Stomach (tissue), 9 donors: ENCODE measurements around the gene CACNA2D3. TPM values are rescaled to one million over a fixed set of nuclear protein-coding genes. Genes with fewer than 3 reads are reported as not detected.
A peak's percentile ranks its signal among the peaks of the same experiment; 100 is the strongest.

Experiments used
- DNase-seq, 2 donors: peaks; one replicate each; pipeline versions ENCODE4 v3.0.0 to v3.0.0-alpha.2; 2013 to 2019
- H3K27ac ChIP-seq, 5 donors: fragments of 200-600 bp in 4 of 5; sonication (generic) in 4 of 5; one replicate each; pipeline ENCODE4 v1.5.1; 2013 to 2019; ENCODE audit warnings: mild to moderate bottlenecking in 1 of 5, moderate library complexity in 1 of 5
- H3K27me3 ChIP-seq, 3 donors: fragments of 200-600 bp; sonication (generic); one replicate each; pipeline ENCODE4 v1.5.1; 2017 to 2019; ENCODE audit warnings: mixed run types in 1 of 3
- H3K36me3 ChIP-seq, 4 donors: fragments of 200-600 bp; sonication (generic); 1 replicate in 3 of 4; 2 replicates in 1 of 4; pipeline ENCODE4 v1.5.1; 2016 to 2019
- H3K4me1 ChIP-seq, 4 donors: fragments of 200-600 bp; sonication (generic); one replicate each; pipeline ENCODE4 v1.5.1; 2016 to 2019
- H3K4me3 ChIP-seq, 4 donors: fragments of 200-600 bp; sonication (generic) in 3 of 4; one replicate each; pipeline ENCODE4 v1.5.1; 2016 to 2019; ENCODE audit warnings: mild to moderate bottlenecking in 1 of 4
- H3K9me3 ChIP-seq, 4 donors: fragments of 200-600 bp; sonication (generic); one replicate each; pipeline ENCODE4 v1.5.1; 2016 to 2019
- EP300 ChIP-seq: sonication (generic); formaldehyde crosslinking; IDR thresholded peaks from one replicate; pipeline ENCODE4 v1.6.1; 2017; ENCODE audit warnings: antibody characterized with exemption
- POLR2A ChIP-seq, 4 donors: fragments of 450-650 bp; IDR thresholded peaks; one replicate each; pipeline ENCODE4 v1.6.1; 2016; ENCODE audit warnings: antibody characterized with exemption in 4 of 4, control low read depth in 2 of 4, mild to moderate bottlenecking in 1 of 4, moderate library complexity in 1 of 4
- POLR2AphosphoS5 ChIP-seq, 3 donors: sonication (generic); formaldehyde crosslinking; IDR thresholded peaks; one replicate each; pipeline ENCODE4 v1.6.1; 2016; ENCODE audit warnings: antibody characterized with exemption in 3 of 3
- WGBS, 5 donors: extraction: QIAGEN DNeasy Blood & Tissue Kit in 3 of 5; methylation state at CpG; one replicate each; pipeline versions ENCODE4 v1.1.5 to v1.1.7; 2013 to 2018; 5-methylcytosine and 5-hydroxymethylcytosine counted together
- intact Hi-C: fragments of 100-400 bp; cut with DNase I; formaldehyde crosslinking; loops from one replicate; pipeline ENCODE4 v1.15.1; 2023; ENCODE audit warnings: low total_unique reads
- polyA plus RNA-seq, 3 donors: library from polyadenylated mRNA; stranded (reverse); fragments of 200-250 nt; gene quantifications; one replicate each; pipeline ENCODE4 v1.2.3, GENCODE V29; 2013
- total RNA-seq, 5 donors: library from RNA; depleted of rRNA; stranded (reverse); fragments of >200 nt; gene quantifications; one replicate each; pipeline versions ENCODE4 v1.1.0 to v1.2.3, GENCODE V29; 2014 to 2016
- TF ChIP-seq, protein P1 (sequence below), 7 experiments: fragments of 450-650 bp in 4 of 7; fragments of 200-600 bp in 3 of 7; sonication (generic) in 3 of 7; IDR thresholded peaks; one replicate each; pipeline ENCODE4 v1.5.1; 2016 to 2019; ENCODE audit warnings: antibody characterized with exemption in 7 of 7, control low read depth in 2 of 7, mild to moderate bottlenecking in 1 of 7
- donor health status: healthy with polysubstance abuse.
- donor health status: Bipolar disorder and iron deficiency.
- donor health status: healthy.

CACNA2D3 gene
- total and polyA plus RNA-seq, 8 donors: 0.56 to 54.0 (median 2.9) TPM; not detected in 1

DNA sequence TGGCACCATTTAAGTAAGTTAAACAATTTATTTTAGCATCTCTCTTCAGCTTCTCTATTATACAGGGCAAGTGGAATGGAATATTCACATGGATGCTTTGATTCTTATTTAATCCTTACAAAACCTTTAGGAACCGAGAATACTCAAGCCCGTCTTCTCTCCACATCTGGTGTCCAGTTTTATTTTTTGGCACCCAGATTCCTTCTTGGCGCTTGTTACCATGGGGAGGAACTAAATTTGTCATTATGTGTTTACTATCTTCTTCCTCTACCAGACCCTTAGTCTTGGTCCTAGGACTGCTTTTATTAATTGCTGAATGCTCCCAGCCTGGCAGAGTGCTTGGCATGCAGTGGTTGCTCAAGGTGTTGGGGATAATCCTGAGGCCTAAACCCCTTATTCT is 138.8 kb downstream of the CACNA2D3 start:
- WGBS, 5 donors: 62 to 82% (median 75%) methylated on average over 3 of the region's 3 CpGs
- no peaks in the 10 kb centered on the region for H3K27me3 ChIP-seq
- no peak overlapping the region for H3K4me3 ChIP-seq
- no peaks in the 10 kb centered on the region for H3K36me3 ChIP-seq
- TF ChIP-seq POLR2AphosphoS5 (IDR thresholded peaks at IDR 0.05) (no peak), POLR2A (IDR thresholded peaks at IDR 0.05) (no peak), EP300 (no peak)
- TF ChIP-seq, protein P1, sequence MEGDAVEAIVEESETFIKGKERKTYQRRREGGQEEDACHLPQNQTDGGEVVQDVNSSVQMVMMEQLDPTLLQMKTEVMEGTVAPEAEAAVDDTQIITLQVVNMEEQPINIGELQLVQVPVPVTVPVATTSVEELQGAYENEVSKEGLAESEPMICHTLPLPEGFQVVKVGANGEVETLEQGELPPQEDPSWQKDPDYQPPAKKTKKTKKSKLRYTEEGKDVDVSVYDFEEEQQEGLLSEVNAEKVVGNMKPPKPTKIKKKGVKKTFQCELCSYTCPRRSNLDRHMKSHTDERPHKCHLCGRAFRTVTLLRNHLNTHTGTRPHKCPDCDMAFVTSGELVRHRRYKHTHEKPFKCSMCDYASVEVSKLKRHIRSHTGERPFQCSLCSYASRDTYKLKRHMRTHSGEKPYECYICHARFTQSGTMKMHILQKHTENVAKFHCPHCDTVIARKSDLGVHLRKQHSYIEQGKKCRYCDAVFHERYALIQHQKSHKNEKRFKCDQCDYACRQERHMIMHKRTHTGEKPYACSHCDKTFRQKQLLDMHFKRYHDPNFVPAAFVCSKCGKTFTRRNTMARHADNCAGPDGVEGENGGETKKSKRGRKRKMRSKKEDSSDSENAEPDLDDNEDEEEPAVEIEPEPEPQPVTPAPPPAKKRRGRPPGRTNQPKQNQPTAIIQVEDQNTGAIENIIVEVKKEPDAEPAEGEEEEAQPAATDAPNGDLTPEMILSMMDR (IDR thresholded peaks at IDR 0.05): no peak
- H3K4me1 ChIP-seq: no peaks in the 10 kb centered on the region
- H3K9me3 ChIP-seq: no peaks in the 10 kb centered on the region
- peak in 1 of 2 donors; percentile 32 for DNase-seq
- H3K27ac ChIP-seq: no peak overlapping the region
- intact Hi-C loops: no loop called here

DNA sequence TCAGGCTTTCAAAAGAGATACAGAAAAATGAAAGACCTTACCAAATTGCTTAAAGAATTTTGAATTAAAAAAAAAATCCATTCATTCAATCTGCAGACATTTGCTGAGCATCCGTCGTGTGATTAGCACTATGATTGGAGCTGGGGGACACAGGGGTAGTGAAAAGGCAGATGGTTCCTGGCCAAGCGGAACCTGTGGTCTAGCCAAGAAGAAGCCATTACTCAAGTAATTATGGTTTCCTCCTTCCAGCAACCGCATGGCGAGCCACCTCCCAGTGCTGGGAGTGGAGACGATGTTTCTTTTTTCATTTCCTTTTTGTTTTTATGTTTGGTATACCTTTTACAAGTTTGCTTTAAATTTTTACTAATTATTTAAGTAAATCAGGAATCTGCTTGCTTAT is 140.2 kb downstream of the CACNA2D3 start:
- TF ChIP-seq POLR2A (IDR thresholded peaks at IDR 0.05) (no peak), POLR2AphosphoS5 (IDR thresholded peaks at IDR 0.05) (no peak)
- TF ChIP-seq, protein P1 (IDR thresholded peaks at IDR 0.05): no peak
- Histone ChIP-seq H3K4me3 (no peak overlapping the region), H3K27me3 (no peaks in the 10 kb centered on the region), H3K27ac (no peak overlapping the region), H3K4me1 (no peaks in the 10 kb centered on the region), H3K9me3 (no peaks in the 10 kb centered on the region), H3K36me3 (no peaks in the 10 kb centered on the region)
- no peak for DNase-seq
- WGBS, 5 donors: 79 to 82% (median 80%) methylated on average over 6 of the region's 6 CpGs
- intact Hi-C loops: no loop called here

DNA sequence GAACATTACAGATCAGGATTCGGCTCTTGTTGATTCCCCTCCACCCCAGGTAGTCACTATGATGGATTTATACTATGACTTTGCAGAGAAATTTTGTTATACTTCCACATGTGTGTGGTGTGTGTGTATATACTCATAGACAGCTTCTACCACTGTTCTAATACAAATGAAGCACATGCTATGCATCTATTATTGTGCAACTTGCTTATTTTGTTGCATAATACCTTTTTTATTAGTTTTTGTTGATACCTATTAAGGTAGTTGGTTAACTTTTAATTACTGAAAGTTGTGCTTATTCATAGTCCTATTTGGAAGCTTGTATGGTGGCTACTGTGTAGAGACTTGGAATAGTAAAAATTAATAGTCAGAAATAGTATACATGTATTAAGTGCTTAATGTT is 140.6 kb downstream of the CACNA2D3 start:
- WGBS, 5 donors: 58 to 76% (median 72%) methylated on average over 1 of the region's 1 CpG
- Histone ChIP-seq H3K27me3 (no peaks in the 10 kb centered on the region), H3K36me3 (no peaks in the 10 kb centered on the region), H3K9me3 (no peaks in the 10 kb centered on the region), H3K27ac (no peak overlapping the region), H3K4me3 (no peak overlapping the region), H3K4me1 (no peaks in the 10 kb centered on the region)
- TF ChIP-seq, protein P1 (IDR thresholded peaks at IDR 0.05): no peak
- TF ChIP-seq POLR2AphosphoS5 (IDR thresholded peaks at IDR 0.05): no peak
- no peak for TF ChIP-seq EP300
- TF ChIP-seq POLR2A (IDR thresholded peaks at IDR 0.05): no peak
- intact Hi-C loops: no loop called here
- DNase-seq: no peak

DNA sequence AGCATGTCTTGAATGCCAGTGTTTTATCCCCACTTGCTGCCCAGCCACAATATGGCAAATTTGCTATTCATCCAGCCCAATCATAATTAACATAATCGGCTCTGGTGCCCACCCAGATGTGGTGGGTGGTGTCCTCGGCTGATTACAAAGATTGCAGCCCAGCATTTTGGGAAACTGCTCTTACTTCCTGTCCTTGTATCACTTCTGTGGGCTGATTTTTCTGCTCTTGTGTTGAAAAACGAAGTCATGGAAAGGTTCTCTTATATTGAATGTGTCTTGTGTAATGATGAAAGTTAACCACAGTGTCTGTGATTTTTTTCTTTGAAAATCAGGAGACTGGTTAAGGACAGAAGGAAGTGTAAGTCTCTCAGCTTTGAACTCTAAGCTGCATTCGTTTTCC is 141.7 kb downstream of the CACNA2D3 start:
- H3K27me3 ChIP-seq: no peaks in the 10 kb centered on the region
- H3K27ac ChIP-seq: no peak overlapping the region
- no peak overlapping the region for H3K4me3 ChIP-seq
- TF ChIP-seq EP300 (no peak), POLR2A (IDR thresholded peaks at IDR 0.05) (no peak), POLR2AphosphoS5 (IDR thresholded peaks at IDR 0.05) (no peak)
- TF ChIP-seq, protein P1 (IDR thresholded peaks at IDR 0.05): no peak
- intact Hi-C loops: no loop called here
- H3K4me1 ChIP-seq: no peaks in the 10 kb centered on the region
- 51 to 64% (median 60%) methylated on average over 4 of the region's 4 CpGs for WGBS, 5 donors
- DNase-seq: no peak
- H3K36me3 ChIP-seq: no peaks in the 10 kb centered on the region
- H3K9me3 ChIP-seq: no peaks in the 10 kb centered on the region
